Measurements from ENCODE around the gene DTNB.
A peak's percentile ranks its signal among the peaks of the same experiment; 100 is the strongest.

The DTNB gene

DNA sequence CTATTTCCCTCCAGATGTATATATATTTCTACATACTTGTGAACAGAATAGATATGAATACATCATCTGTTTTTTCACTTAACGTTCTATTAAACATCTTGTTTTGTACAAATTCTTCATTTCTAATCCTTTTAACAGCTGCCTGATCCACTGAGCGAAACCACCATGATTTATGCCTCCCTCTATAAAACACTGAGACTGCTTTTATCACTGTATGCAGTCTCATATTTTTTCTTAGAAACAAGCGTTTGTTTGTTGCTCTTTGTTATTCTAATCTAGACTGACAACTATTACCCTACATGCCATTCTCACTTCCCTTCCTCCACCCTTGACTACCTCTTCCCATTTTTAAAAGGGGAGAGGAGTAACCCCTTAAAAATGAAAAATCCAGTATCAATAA is 88.2 kb downstream of the DTNB start:
- no peak for DNase-seq (ENCODE audit: low read depth)
- TF ChIP-seq, protein P1, sequence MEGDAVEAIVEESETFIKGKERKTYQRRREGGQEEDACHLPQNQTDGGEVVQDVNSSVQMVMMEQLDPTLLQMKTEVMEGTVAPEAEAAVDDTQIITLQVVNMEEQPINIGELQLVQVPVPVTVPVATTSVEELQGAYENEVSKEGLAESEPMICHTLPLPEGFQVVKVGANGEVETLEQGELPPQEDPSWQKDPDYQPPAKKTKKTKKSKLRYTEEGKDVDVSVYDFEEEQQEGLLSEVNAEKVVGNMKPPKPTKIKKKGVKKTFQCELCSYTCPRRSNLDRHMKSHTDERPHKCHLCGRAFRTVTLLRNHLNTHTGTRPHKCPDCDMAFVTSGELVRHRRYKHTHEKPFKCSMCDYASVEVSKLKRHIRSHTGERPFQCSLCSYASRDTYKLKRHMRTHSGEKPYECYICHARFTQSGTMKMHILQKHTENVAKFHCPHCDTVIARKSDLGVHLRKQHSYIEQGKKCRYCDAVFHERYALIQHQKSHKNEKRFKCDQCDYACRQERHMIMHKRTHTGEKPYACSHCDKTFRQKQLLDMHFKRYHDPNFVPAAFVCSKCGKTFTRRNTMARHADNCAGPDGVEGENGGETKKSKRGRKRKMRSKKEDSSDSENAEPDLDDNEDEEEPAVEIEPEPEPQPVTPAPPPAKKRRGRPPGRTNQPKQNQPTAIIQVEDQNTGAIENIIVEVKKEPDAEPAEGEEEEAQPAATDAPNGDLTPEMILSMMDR (conservative IDR thresholded peaks at IDR 0.05; ENCODE audit: low read depth, low read length), result no peak
- no peak overlapping the region for H3K4me3 ChIP-seq (ENCODE audit: low read length)

GRCh38 chr2:25582077-25582830 is 91.1 kb downstream of the DTNB start:
- no peak overlapping the region for H3K4me3 ChIP-seq (ENCODE audit: low read length)
- DNase-seq (ENCODE audit: low read depth), result no peak
- TF ChIP-seq, protein P1 (conservative IDR thresholded peaks at IDR 0.05; ENCODE audit: low read depth, low read length), result no peak

GRCh38 chr2:25576596-25576995 is 96.8 kb downstream of the DTNB start:
- H3K4me3 ChIP-seq (ENCODE audit: low read length), result no peak overlapping the region
- TF ChIP-seq, protein P1 (conservative IDR thresholded peaks at IDR 0.05; ENCODE audit: low read depth, low read length), result no peak
- no peak for DNase-seq (ENCODE audit: low read depth)

DNA sequence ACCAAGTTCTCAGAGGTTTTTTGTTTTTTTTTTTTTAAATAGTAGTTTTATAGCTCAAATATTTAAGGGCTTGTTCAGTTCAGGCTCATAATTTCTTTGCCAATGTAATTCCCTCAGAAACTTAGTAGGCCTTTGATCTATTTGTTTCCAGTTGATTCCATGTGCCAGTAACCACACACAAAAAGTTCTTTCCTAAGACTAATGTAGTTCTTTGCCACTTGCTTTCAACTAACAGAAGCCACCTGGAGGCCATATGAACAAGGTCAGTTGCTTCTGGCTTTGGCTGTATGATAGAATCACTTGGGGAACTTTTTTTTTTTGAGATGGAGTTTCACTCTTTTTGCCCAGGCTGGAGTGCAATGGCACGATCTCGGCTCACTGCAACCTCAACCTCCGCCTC is 100.7 kb downstream of the DTNB start:
- no peak overlapping the region for H3K4me3 ChIP-seq (ENCODE audit: low read length)
- no peak for DNase-seq (ENCODE audit: low read depth)
- TF ChIP-seq, protein P1 (conservative IDR thresholded peaks at IDR 0.05; ENCODE audit: low read depth, low read length), result no peak

GRCh38 chr2:25570161-25570845 is 103.1 kb downstream of the DTNB start:
- no peak for DNase-seq (ENCODE audit: low read depth)
- TF ChIP-seq, protein P1 (conservative IDR thresholded peaks at IDR 0.05; ENCODE audit: low read depth, low read length), result no peak
- no peak overlapping the region for H3K4me3 ChIP-seq (ENCODE audit: low read length)

- TF ChIP-seq, protein P1 (conservative IDR thresholded peaks at IDR 0.05; ENCODE audit: low read depth, low read length), result peak; percentile 49
- no peak overlapping the region for H3K4me3 ChIP-seq (ENCODE audit: low read length)
- no peak for DNase-seq (ENCODE audit: low read depth)
Observed at GRCh38 chr2:25567406-25567805, 106.0 kb downstream of the DTNB start.

GRCh38 chr2:25566694-25567093 is 106.7 kb downstream of the DTNB start:
- DNase-seq (ENCODE audit: low read depth), result no peak
- TF ChIP-seq, protein P1 (conservative IDR thresholded peaks at IDR 0.05; ENCODE audit: low read depth, low read length), result no peak
- no peak overlapping the region for H3K4me3 ChIP-seq (ENCODE audit: low read length)
